ENCODE results near the gene PNPLA6. TPM values are rescaled to one million over a fixed set of nuclear protein-coding genes. Genes with fewer than 3 reads are reported as not detected.
"Not testable (repeated sequence)": the region's sequence is repeated elsewhere in the genome, so short reads cannot be mapped to it uniquely, and the experiment has no call there.

PNPLA6 gene
- total RNA-seq, 1 donor from 2014 or later = 63.7 TPM

DNA sequence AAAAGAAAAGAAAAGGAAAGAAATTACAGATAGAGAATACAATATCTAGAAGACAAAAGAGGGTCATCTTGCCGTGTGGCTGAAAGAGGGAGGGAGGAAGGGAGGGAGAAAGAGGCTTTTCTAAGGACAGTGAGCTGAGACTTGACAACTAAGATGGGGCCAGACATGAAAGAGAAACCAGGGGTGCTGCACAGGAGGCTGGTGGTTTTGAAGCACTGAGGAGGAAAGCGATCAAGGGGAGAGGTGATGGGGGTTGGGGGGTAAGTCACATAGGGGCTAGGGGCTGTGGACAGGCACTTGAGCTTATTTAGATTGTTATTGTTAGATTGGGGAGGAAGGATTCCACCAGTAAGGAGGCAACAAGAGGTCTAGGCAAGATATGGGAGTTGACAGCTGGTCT is 17.3 kb downstream of the PNPLA6 start:
- DNase-seq (ENCODE audit: low read depth in 2 of 2) = no peak

GRCh38 chr19:7554565-7554964 is 19.0 kb downstream of the PNPLA6 start:
- no peak for DNase-seq (ENCODE audit: low read depth in 2 of 2)

DNA sequence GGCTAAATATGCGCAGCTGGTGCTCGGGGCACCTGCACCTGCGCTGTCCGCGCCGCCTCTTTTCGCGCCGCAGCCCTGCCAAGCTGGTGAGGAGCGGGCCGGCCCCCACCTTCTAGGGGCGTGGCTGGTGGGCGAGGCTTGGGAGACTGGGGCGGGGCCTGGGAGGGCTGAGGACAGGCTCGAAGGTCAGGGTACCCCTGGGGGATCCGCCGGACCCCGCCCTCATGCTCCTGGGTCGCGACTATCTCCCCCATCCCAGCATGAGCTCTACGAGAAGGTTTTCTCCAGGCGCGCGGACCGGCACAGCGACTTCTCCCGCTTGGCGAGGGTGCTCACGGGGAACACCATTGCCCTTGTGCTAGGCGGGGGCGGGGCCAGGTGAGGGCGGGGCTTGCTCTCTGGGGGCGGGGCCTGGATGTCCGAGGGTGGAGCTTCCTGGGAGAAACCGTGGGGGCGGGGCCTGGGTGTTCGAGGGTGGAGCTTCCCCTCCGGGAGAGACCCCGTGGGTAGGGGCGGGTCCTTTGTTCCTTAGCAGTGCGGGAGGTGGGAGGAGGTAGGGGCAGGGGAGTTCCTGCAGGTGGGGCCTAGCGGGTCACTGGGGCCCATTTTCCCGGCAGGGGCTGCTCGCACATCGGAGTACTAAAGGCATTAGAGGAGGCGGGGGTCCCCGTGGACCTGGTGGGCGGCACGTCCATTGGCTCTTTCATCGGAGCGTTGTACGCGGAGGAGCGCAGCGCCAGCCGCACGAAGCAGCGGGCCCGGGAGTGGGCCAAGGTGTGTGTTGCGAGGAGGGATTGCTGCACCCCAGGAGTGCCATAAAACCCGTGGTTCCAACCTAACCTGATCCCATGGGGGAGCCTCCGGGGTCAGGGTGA is 19.7 kb downstream of the PNPLA6 start:
- DNase-seq (ENCODE audit: low read depth in 2 of 2) = no peak

- DNase-seq (ENCODE audit: low read depth in 2 of 2) = no peak
Observed at GRCh38 chr19:7556696-7557315, 21.3 kb downstream of the PNPLA6 start.

GRCh38 chr19:7558667-7559066 is 23.1 kb downstream of the PNPLA6 start:
- no peak for DNase-seq (ENCODE audit: low read depth in 2 of 2)

DNA sequence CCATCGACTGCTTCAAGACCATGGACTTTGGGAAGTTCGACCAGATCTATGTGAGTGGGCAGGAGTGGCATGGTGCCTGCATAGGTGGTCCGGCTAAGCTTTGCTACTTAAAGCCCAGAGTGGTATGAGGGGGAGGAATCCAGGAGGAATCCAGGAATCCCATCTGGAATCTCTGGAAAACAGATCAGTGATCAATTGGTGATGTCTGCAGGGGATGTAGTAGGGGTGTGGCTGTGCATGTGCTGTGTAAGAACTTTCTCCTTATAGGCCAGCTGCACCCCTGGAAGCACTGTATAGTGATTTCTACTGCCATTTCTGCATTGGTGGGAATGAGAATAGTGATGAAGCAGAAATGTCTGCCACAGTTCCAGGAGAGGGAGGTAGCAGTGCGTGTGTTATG is 23.6 kb downstream of the PNPLA6 start:
- no peak for DNase-seq (ENCODE audit: low read depth in 2 of 2)

GRCh38 chr19:7560255-7560654 is 24.7 kb downstream of the PNPLA6 start:
- DNase-seq (ENCODE audit: low read depth in 2 of 2) = no peak

GRCh38 chr19:7561325-7561724 is 25.8 kb downstream of the PNPLA6 start:
- DNase-seq (ENCODE audit: low read depth in 2 of 2) = no peak

DNA sequence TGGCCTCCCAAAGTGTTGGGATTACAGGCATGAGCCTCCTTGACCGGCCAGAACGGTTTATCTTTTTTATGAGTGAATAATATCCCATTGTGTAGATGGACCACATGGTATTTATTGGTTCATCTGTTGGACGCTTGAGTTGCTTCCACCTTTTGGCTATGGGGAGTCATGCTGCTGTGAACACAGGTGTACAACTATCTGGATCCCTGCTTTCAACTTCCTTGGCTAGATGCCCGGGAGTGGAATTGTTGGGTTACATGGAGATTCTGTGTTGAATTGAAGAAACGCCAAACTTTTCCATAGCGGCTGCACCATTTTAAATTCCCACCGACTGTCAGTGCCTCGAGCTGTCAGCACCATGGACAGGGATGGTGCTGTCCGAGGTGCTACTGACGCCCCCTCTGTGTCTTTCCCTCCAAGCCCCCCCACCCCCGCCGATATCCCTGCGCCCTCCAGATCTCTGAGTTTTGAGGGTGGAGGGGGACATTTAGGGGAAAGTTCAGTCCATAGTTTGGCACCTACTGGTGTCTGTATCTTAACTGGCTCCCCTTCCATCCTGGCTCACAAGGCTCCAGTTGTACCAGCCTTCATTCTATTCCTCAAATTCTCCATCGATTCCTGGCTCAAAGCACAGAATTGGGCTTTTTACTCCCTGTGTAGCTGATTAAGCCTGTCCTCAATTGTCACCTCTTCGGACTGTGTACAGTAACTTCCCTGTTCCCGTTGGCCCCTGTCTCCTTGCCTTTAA is 27.3 kb downstream of the PNPLA6 start:
- DNase-seq (ENCODE audit: low read depth in 2 of 2) = no peak

DNA sequence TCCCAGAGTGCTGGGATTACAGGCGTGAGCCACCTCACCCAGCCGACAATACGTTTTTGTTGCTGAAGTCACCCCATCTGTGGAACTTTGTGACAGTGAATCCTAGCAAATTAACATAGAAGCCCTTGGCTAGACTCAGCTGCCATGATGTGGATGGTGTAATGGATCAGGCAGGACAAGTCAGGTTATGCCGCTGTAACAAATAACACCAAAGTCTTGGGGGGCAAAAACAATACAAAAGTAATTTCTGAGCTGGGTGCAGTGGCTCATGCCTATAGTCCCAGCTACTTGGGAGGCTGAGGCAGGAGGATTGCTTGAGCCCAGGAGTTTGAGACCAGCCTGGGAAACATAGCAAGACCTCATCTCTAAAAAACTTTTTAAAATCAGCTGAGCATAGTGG is 29.3 kb downstream of the PNPLA6 start:
- DNase-seq (ENCODE audit: low read depth in 2 of 2) = no peak

GRCh38 chr19:7565332-7565731 is 29.8 kb downstream of the PNPLA6 start:
- no peak for DNase-seq (ENCODE audit: low read depth in 2 of 2)

GRCh38 chr19:7570761-7571160 is 35.2 kb downstream of the PNPLA6 start:
- DNase-seq (ENCODE audit: low read depth in 2 of 2) = no peak

DNA sequence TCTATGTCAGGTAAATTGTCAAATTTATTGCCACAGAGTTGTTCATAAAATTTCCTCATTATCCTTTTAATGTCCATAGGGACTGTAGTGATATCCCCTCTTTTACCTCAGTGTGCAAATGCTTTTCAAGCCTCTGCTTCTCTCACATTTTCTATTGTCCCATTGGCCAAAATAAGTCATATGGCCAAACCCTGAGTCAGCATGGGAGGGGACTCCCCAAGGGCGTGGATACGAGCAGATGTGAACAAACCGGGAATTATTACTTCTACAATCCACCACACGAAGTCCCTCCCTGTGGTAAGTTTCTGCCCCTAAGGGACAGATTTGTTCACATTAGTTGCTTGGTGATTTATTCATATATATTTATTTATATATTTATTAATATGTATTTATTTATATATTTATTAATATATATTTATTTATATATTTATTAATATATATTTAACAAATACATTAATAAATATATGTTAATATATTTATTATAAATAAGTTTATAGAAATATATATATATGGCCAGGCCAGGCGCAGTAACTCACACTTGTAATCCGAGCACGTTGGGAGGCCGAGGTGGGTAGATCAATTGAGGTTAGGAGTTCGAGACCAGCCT is 40.0 kb downstream of the PNPLA6 start:
- DNase-seq (ENCODE audit: low read depth in 2 of 2) = no peak

GRCh38 chr19:7577422-7577821 is 41.9 kb downstream of the PNPLA6 start:
- not testable (repeated sequence) for DNase-seq (ENCODE audit: low read depth in 2 of 2)

- DNase-seq (ENCODE audit: low read depth in 2 of 2) = no peak
Observed at GRCh38 chr19:7578127-7578526, 42.6 kb downstream of the PNPLA6 start.

DNA sequence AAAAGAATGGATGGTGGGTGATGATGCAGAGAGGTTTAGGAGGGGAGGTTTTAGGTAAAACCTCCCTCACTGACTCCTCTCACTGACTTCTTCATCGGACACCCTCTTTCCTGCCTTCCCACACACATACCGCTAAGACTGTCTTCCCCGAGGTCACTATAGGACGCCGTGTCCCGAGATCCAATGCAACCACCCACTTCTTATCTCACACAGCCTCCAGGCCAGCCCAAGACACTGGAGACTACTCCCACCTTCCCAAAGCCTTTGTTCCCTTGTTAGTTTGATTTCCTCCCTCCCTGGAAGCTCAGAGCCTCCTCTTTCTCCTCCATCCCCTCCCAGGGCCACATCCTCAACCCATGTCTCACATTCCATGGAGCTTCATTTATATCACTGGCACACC is 43.7 kb downstream of the PNPLA6 start:
- no peak for DNase-seq (ENCODE audit: low read depth in 2 of 2)

DNA sequence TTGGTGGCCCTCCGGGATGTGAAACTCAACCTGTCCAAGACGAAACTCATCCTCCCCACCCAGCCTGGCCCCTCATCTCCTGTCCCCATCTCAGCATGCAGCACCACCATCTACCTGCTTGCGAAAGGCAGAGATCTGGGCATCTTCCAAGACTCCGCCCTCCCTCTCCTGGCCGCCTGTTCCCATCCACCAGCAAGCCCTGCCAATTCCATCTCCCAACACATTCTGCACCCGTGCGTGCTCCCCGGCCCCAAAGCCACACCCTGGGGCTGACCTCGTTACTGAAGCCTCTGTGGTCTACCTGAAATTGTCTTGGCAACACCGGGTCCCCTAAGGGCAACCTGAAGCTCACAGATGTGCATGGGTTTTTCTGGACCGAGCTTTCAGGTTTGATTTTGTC is 46.9 kb downstream of the PNPLA6 start:
- no peak for DNase-seq (ENCODE audit: low read depth in 2 of 2)

GRCh38 chr19:7589822-7590221 is 54.3 kb downstream of the PNPLA6 start:
- no peak for DNase-seq (ENCODE audit: low read depth in 2 of 2)

GRCh38 chr19:7590256-7590655 is 54.7 kb downstream of the PNPLA6 start:
- no peak for DNase-seq (ENCODE audit: low read depth in 2 of 2)

DNA sequence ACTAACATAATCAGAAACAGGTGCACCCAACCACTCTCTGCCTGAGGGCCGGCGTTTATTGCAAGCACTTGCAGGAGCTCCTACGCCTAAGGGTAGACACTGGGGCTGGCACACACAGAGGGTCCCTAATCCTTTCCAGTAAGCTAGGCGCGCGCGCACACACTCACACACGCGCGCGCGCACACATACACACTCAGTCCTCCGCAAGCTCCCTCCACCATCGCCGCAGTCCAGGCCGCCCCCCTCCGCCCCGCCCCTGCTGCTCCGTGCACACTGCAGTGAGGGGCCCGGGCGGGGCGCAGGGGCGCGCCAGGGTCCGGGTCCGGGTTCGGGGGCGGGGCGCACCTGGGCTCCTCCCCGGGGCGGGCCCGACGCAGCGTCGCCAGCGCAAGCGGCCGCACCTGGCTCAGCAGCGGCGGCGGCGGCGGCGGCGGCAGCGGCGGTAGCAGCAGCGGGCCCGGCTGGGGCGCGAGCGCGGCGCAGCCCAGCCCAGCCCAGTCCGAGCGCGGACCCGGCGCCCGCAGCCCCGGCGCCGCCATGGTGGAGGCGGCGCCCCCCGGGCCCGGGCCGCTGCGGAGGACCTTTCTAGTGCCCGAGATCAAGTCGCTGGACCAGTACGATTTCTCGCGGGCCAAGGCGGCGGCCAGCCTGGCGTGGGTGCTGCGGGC is 60.1 kb downstream of the PNPLA6 start, which contains the start of gene CAMSAP3:
CAMSAP3 (plus strand) TSS at position 398 of the 668 bp plus-strand sequence; CDS start at position 538, 140 bp downstream.
- DNase-seq (ENCODE audit: low read depth in 2 of 2) = peak in 1 of 2 donors; percentile 17
